ENCODE measurements around the gene ST6GALNAC2. TPM values are rescaled to one million over a fixed set of nuclear protein-coding genes. Genes with fewer than 3 reads are reported as not detected.

The ST6GALNAC2 gene
- total and polyA plus RNA-seq, 2 donors from 2014 or later, result 6.5 to 28.6 TPM

DNA sequence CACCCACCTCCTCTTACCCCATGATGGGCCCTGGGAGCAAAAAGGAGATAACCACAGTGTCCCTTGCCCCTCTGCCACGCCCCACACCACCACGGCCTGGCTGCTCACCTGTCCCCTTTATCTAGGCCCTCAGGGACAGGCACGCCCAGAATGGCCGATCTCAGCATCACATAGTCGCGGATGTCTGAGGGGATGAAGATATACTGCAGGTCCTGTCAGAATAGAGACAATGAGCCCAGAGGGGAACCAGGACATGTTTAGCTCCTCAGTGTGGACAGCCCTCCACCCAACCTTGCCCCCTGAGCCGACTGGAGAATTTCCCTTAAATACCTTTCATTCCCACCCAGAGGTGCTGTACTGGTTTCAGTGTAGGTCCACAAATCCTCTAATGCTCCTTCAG, 15.2 kb downstream of the ST6GALNAC2 start:
- H3K4me1 ChIP-seq (ENCODE audit: control insufficient read depth in 2 of 3, insufficient read depth in 2 of 3, low read depth in 1 of 3, low read length in 3 of 3), result peaks cover 0 to 25% (median 18%) of the 10 kb centered on the region in 3 donors
- H3K36me3 ChIP-seq (ENCODE audit: control insufficient read depth in 2 of 3, insufficient read depth in 3 of 3, low read length in 3 of 3), result peaks cover 0 to 2% (median 2%) of the 10 kb centered on the region in 3 donors
- TF ChIP-seq, protein P1, sequence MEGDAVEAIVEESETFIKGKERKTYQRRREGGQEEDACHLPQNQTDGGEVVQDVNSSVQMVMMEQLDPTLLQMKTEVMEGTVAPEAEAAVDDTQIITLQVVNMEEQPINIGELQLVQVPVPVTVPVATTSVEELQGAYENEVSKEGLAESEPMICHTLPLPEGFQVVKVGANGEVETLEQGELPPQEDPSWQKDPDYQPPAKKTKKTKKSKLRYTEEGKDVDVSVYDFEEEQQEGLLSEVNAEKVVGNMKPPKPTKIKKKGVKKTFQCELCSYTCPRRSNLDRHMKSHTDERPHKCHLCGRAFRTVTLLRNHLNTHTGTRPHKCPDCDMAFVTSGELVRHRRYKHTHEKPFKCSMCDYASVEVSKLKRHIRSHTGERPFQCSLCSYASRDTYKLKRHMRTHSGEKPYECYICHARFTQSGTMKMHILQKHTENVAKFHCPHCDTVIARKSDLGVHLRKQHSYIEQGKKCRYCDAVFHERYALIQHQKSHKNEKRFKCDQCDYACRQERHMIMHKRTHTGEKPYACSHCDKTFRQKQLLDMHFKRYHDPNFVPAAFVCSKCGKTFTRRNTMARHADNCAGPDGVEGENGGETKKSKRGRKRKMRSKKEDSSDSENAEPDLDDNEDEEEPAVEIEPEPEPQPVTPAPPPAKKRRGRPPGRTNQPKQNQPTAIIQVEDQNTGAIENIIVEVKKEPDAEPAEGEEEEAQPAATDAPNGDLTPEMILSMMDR (IDR thresholded peaks at IDR 0.05; ENCODE audit: borderline replicate concordance, extremely low read depth, insufficient read depth), result no peak
- no peak overlapping the region for H3K4me3 ChIP-seq (ENCODE audit: low read length in 3 of 3)
- H3K9ac ChIP-seq (ENCODE audit: low read length in 3 of 3), result no peak overlapping the region
- H3K27ac ChIP-seq (ENCODE audit: low read depth in 2 of 2, low read length in 2 of 2), result peak overlapping the region in 1 of 2 donors; percentile 11
- intact Hi-C loops (cut with DNase I), result no loop called here
- no peaks in the 10 kb centered on the region for H3K9me3 ChIP-seq (ENCODE audit: control insufficient read depth in 2 of 3, insufficient read depth in 1 of 3, low read length in 3 of 3)
- no peak for FAIRE-seq
- DNase-seq, result peak in 1 of 5 donors; percentile 60
- H3K27me3 ChIP-seq (ENCODE audit: control insufficient read depth, insufficient read depth, low read length), result no peaks in the 10 kb centered on the region

DNA sequence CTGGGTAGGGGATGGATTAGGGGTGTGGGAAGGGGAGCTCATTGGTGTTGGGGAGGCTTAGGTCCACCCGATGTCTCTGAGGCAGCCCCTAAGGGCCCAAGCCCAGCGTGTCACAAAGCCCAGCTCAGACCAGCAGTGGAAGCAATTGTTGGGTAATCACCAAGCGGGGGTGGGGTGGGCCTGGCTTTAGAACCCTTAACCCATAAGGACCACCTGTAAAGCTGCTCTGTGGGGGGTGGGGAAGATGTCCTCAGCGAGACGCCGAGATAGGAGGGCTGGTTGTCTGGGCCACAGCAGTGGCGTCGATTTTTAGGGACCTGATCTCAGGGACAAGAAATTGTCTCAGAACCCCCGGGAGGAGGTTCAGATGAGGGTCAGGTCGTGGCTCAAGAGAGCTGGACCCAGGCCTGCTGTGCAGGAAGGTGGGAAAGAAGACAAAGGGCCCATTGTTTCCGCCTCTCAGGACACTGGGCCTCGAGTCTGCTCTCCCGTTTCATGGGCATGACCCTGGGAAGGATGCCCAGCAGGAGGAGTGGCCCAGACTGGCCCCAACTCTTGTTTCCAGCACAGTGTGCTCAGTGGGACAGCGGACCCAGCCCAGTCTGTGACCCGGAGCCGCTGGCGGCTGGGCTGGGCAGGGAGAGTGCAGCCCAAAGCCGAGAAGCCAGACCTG, 15.9 kb downstream of the ST6GALNAC2 start:
- H3K4me3 ChIP-seq (ENCODE audit: low read length in 3 of 3), result no peak overlapping the region
- no peak overlapping the region for H3K9ac ChIP-seq (ENCODE audit: low read length in 3 of 3)
- peaks cover 0 to 25% (median 18%) of the 10 kb centered on the region in 3 donors for H3K4me1 ChIP-seq (ENCODE audit: control insufficient read depth in 2 of 3, insufficient read depth in 2 of 3, low read depth in 1 of 3, low read length in 3 of 3)
- intact Hi-C loops (cut with DNase I), result no loop called here
- peak overlapping the region in 1 of 2 donors; percentile 11 for H3K27ac ChIP-seq (ENCODE audit: low read depth in 2 of 2, low read length in 2 of 2)
- H3K27me3 ChIP-seq (ENCODE audit: control insufficient read depth, insufficient read depth, low read length), result no peaks in the 10 kb centered on the region
- FAIRE-seq (no peak), DNase-seq (peak in 1 of 5 donors; percentile 92)
- peaks cover 2 to 9% (median 6%) of the 10 kb centered on the region in 3 donors for H3K36me3 ChIP-seq (ENCODE audit: control insufficient read depth in 2 of 3, insufficient read depth in 3 of 3, low read length in 3 of 3)
- TF ChIP-seq, protein P1 (IDR thresholded peaks at IDR 0.05; ENCODE audit: borderline replicate concordance, extremely low read depth, insufficient read depth), result no peak
- no peaks in the 10 kb centered on the region for H3K9me3 ChIP-seq (ENCODE audit: control insufficient read depth in 2 of 3, insufficient read depth in 1 of 3, low read length in 3 of 3)

DNA sequence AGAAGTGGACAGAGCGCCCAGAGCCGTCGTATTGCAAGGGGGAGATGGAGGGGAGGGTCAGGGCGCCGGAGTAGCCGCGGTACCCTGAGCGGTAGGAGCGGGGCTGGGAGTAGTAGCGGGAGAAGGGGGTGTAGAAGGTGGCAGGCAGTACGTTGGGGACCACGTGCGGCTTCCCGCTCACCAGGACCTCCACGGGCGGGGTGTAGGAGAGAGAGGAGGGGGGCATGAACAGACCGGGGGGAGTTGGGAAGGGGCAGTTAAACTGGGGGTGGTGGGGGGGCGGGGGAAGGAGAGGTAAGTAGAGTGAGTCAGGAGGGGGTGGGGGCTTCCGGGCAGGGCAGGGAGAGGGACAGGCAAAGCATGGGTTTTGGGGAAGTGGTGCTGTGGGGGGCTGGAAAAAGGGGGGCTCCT, 16.8 kb downstream of the ST6GALNAC2 start:
- intact Hi-C loops (cut with DNase I), result no loop called here
- DNase-seq (no peak), FAIRE-seq (no peak)
- Histone ChIP-seq H3K36me3 (ENCODE audit: control insufficient read depth in 2 of 3, insufficient read depth in 3 of 3, low read length in 3 of 3) (peaks cover 2 to 11% (median 11%) of the 10 kb centered on the region in 3 donors), H3K27ac (ENCODE audit: low read depth in 2 of 2, low read length in 2 of 2) (no peak overlapping the region), H3K9me3 (ENCODE audit: control insufficient read depth in 2 of 3, insufficient read depth in 1 of 3, low read length in 3 of 3) (no peaks in the 10 kb centered on the region), H3K9ac (ENCODE audit: low read length in 3 of 3) (no peak overlapping the region), H3K4me1 (ENCODE audit: control insufficient read depth in 2 of 3, insufficient read depth in 2 of 3, low read depth in 1 of 3, low read length in 3 of 3) (peaks cover 0 to 25% (median 18%) of the 10 kb centered on the region in 3 donors), H3K27me3 (ENCODE audit: control insufficient read depth, insufficient read depth, low read length) (no peaks in the 10 kb centered on the region), H3K4me3 (ENCODE audit: low read length in 3 of 3) (no peak overlapping the region)
- TF ChIP-seq, protein P1 (IDR thresholded peaks at IDR 0.05; ENCODE audit: borderline replicate concordance, extremely low read depth, insufficient read depth), result no peak

Measured in kidney (tissue), 14 donors.